ENCODE data around the gene OVCH1.
"Not testable (repeated sequence)": the region's sequence is repeated elsewhere in the genome, so short reads cannot be mapped to it uniquely, and the experiment has no call there.

The OVCH1 gene

GRCh38 chr12:29403991-29404390, 93.5 kb downstream of the OVCH1 start:
- DNase-seq: no peak

DNA sequence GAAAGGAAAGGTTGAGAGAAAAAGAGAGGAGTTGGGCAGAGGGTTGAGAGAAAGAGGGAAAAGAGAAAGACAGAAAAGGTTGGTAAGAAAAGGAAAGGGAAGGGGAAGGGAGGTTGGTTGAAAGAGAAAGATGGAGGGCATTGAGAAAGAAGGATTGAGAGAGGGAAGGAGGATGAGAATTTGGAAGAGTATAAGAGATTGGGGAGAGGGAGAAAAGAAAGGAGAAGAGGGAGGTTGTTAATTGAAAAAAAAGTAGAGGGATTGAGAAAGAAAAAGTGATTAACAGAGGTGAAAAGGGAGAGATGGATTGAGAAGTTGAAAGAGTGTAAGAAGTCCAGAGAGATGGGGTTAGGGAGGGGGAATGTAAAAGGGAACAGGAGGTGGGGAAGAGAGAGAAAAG, 95.0 kb downstream of the OVCH1 start:
- no peak for DNase-seq

DNA sequence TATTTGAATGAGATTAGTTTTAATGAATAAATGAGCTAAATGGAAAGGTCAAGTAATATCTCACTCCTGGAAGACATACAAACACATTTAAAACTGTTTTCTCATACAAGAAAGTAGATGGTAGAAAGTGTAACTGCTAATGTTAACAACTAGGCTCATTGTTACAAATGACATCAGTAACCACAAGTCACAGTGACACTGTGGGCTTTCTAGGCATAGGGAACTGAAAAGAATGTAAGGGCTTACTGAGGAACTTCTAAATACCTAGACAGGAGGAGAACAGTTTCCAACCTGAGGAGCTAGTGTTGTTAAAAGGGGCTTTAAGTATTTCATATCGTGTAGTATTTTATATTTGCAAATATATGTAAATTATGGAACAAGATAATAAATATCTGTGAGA, 99.0 kb downstream of the OVCH1 start:
- no peak for DNase-seq

DNA sequence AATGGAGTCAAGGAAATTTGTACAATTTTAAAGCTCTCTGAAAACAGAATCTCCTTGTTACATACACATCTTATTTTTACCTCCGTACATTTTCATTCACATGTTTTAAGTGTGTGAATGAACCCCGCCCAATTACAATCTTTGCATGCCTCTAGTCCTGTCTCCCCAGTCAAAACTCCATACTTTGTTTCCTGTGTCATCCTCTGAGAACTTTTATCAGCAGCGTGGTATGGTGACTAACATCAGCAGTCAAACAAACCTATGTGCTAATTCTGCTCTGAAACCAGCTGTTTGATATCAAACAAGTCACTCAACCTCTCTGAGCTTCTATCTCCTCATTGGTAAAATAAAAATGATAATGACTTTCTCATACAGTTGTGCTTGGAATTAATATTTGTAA, 100.7 kb downstream of the OVCH1 start:
- DNase-seq: no peak

DNA sequence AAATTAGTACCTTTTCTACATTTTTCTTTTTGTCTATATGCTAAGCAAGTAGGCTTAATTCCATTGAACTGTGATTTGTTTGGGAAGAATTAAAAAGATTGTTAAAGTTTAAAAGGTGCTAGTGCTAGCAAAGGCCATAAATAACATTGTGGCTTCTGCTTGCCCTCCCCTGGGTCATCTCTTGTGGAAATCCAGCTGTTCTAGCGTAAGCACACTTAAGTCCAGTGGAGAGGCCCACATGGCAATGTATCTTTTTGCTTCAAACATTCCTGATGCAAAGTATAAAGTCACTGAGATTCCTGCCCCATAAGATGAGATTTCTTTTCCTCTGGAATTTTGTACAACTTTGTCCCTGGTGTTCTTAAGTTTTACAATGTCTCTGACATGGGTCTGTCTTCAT, 102.1 kb downstream of the OVCH1 start:
- no peak for DNase-seq

- not testable (repeated sequence) for DNase-seq
These were observed 107.1 kb downstream of the OVCH1 start for GRCh38 chr12:29390419-29390818.

DNA sequence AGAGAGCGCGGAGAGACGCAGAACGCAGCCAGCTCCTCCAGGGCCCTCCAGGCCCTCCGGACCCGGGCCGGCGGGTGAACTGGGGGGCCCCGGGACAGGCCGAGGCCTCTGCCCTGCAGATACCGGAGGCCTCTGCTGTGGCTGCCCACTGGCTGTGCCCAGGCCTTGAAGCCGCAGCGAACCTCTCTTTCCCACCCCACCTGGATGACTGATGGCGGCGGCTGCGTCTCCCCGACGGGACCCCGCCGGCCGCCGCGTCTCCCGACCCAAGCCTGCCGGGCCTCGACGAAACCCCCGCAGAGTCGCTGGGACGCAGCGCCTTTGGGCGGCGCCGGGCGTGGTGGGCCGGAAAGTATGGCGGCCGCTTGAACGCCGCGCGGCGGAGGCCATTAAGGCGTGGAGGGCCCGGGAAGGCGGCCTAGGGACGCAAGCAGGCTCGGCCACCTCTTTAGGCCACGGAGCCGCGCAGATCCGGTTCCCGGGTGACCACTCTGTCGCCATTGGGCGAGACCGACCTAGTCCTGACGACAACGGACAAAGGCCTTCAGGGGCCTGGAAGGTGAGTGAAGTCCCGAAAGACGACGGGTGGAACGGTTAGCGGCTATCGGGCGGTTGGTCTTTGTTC, 108.1 kb downstream of the OVCH1 start:
- no peak for DNase-seq

- not testable (repeated sequence) for DNase-seq
These were observed 111.3 kb downstream of the OVCH1 start for GRCh38 chr12:29386084-29386680.

DNA sequence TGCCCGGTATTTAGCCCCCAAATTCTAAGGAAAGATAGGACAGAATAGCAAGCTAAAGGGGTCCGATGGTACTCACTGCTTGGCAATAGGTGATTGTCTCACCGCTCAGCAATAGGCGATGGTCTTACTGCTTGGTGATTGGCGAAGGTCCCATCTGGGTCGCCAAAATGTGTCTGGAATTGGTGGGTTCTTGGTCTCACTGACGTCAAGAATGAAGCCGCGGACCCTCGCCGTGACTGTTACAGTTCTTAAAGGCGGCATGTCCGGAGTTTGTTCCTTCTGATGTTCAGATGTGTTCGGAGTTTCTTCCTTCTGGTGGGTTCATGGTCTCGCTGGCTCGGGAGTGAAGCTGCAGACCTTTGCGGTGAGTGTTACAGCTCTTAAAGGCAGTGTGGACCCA, 112.3 kb downstream of the OVCH1 start:
- DNase-seq: not testable (repeated sequence)

GRCh38 chr12:29382251-29382650, 115.2 kb downstream of the OVCH1 start:
- DNase-seq: no peak

GRCh38 chr12:29380536-29381523, 116.7 kb downstream of the OVCH1 start, which contains the start of gene ERGIC2:
Gene ERGIC2, minus strand, starts transcription at chr12:29381172. Its CDS starts 9,539 bp downstream, at chr12:29371633.
- peak; percentile 76 to 98 for DNase-seq

All from cerebellar nuclear complex (tissue), 1 donor.